NCI-H2107 treated with DMSO at 0.1 percent for 48 hours (cell line): ENCODE data around the gene TREML2.

Source experiments
- DNase-seq: peaks from one replicate; lab custom pipeline; 2025; ENCODE audit not compliant: unreplicated experiment; lab: John Stamatoyannopoulos, UW

The TREML2 gene

DNA sequence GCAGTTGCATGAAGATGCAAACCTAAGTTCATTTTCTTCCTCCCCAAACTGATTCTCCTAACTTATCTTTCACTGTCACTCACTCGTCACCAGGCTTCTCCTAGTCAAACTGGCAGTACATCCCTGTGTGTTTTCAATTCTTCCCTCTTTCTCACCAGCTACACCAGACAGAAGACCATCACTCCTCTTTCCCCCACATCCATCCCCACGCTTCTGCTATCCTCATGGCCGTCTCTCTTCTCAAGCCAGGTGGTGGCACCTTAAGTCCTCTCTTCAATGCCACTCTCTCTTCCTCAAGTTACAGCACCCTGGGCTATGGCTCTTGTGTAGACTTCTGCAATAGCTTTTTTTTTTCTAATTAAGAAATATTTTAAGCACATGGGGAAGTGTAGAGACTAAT, 23.7 kb downstream of the TREML2 start:
- DNase-seq, result no peak

DNA sequence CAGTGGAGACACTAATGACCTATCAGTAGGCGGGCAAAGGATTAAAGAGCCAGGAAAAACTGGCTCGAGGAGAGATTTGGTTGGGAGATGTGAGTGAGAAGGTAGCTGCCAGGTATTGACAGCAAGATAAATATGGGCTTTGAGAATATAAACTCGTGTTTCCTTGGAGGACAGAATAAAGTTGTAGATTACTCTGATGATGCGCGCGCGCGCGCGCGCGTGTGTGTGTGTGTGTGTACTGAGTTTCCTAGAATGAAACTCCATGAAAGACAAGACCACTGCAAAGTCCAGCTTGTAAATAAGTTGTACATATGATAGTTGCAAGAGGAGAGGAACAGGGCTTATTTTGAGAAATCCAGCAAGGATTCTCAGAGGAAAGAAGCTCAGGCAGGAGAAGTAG, 24.8 kb downstream of the TREML2 start:
- no peak for DNase-seq

DNA sequence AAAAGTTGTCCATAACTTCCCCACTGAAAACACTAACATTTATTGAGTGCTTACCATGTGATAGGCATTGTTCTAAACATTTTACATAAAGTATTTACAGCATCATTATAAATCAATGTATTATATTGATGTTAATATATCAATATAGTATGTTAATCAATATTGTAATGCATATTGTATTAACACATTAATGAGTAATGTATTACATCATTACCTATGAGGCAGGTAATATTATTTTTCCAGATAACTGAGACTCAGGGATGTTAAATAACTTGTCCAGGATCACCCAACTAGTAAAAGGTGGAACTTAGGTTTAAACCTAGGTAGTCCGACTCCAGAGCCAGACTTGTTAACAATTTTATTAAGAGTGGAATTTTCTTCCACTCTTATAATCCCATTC, 25.9 kb downstream of the TREML2 start:
- no peak for DNase-seq

DNA sequence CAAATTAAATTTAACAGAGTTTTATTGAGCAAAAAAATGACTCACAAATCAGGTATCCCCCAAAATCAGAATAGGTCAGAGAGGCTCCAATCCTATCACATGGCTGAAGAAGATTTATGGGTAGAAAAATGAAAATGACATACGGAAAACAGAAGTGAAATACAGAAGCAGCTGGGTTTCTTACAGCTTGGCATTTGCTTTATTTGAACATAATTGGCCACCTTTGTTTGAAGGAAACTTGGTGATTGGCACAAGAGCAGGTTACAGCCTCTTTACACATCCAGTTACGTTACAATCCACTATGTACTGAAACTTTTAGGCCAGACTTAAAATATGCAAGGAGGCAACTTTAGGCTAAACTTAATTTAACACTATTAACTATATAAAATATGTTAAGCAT, 26.3 kb downstream of the TREML2 start:
- DNase-seq, result no peak

DNA sequence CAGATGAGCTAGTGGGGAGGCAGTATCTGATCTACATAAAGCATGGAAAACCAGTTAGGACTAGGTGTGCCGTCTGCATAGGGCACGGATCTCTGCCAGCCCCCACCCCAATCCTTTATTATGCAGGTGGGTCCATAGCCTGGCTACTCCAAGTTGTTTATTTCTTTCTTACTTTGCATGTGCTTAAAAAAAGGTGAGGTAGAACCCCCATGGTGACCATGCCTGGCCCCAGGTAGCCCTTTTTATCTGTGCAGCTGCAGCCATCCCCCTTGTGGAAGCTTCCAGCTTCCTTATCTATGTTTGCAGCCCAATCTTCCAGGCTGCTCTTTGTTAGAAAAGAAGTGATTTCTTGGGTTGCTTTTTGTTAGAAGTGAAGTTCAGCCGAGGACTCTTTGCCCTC, 29.0 kb downstream of the TREML2 start:
- DNase-seq, result no peak

DNA sequence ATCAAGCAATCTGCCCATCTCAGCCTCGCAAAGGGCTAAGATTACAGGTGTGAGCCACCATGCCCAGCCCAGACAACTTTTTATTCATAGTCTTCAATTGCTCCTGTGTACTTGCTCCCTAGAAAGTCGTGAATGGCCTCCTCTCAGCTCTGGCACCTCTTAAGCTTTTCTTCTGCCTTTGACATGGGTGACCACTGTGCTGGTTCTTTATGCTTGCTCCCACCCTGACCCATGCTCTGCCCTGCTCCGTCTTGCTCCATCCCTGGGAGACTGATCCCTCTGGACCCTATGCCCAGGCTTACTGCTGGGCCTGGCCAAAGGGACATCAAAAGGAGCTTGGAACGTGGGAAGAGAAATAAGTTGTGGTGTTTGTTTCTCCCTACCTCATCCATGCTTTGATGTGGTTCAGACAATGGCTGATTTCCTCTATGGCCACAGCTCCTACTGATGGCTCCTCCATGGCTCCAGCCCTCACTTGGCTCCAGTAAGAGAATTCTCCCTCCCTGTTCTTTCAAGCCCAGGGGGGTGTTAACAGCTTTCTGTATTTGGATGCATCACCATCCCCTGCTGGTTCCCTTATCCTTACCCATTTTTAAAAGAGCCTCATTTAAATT, 30.3 kb downstream of the TREML2 start:
- no peak for DNase-seq

DNA sequence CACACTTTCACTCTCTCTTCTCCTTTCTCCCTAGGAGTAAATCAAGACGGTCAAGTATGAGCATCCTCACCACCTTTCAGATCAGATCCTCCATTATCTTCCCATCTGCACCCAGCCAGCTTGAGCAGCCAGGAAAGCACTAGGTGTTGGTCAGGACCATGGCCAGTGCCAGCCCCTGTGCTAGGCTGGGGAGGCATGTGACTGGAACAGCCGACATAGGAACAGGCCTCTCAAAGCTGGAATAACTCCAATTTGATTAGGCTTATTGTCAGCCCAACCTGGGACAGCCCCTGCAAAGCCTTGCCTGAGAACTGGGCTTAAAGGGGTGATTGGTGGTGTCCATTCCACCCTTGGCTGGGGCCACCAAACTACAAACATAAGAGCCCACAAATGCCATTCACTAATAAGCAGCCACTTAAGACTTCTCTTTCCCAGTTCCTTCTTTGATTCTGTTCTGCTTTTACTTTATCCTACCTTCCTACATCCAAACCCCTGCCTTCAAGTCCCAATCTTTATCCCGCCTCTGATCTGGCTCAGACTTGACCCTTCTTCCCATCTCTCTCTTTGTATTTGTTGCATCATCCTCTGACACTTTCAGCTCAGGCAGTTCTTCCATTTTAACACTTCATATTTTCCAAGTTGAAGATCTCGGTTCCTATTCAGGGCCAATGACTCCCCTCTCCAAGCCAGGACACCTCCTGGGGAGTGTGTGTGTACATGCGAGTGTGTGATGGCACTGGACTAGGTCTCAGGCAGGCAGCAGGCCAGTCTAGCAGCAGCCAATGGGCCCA, 33.6 kb downstream of the TREML2 start:
- no peak for DNase-seq

DNA sequence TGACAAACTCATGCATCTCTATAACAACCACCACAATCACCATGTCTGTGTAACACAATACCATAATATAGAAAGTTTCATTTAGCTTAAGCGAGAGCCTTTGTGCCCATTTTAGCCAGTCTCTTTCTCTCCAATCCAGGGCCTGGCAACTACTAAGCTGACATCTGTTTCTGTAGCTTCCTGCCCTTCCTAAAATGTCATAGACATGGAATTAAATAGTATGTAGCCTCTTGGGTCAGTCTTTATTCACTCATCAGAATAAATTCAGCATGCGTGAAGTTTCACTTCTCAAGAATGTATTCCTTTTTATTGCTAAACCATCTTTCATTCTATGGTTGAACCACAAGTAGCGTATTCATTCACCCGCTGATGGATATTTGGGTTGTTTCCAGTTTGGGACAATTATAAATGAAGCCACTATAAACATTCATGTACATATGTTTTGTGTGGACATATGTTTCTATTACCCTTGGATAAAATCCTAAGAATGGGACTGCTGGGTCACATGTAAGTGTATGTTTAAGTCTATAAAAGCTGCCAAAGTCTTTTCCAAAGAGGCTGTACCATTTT, 36.3 kb downstream of the TREML2 start:
- DNase-seq, result no peak

DNA sequence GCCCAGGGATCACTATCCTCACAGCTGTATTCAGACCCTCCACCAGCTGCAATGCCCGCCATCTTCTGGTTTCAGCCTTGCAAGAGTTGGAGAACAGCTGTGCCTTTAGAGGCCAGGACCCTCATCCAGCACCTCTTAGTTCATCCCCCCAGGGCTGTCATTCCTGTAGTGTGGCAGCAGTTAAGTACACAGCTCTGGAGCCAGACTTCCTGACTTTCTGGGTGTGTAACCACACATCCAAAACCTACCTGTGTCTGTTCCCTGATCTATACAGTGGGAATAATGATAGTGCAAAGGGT, 37.6 kb downstream of the TREML2 start:
- no peak for DNase-seq

DNA sequence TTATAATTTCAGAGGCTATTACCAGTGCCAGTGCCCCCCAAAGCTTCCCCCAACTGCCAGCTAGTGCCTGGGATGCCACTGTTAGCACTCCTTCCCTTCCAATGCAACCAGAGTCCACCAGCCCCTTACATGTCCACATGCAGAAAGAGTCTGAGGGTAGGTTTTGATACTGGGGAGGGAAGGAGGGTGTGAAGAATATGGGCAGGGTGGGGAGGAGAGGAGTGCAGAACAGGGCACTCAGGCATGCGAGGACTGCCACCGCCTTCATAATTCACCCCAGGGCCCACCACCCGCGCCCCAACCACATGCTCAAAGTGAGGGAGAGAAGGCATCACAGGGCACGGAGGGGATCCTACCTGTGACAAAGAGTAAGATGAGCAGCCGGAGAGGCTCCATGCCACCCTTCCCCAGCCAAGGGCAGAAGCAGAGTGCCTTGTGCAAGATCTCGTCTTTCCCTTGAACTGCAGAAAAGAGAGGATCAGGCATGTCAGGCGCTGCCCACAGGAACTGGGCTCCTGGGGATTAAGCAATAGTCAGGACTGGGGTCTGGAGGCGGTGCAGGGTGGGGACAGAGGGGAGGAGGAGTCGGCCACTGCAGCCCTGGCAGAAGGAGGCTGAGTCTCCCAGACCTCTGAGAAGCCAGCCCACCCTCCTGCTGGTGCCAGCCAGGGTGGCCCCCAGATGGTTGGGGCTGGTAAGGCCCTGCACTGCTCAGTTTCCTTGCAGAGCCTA, 38.1 kb downstream of the TREML2 start, which contains the start of gene TREM2:
TSS of gene TREM2 (minus strand) at position 430 of the 732 bp plus-strand sequence. CDS start at position 396, 34 bp downstream.
- no peak for DNase-seq

DNA sequence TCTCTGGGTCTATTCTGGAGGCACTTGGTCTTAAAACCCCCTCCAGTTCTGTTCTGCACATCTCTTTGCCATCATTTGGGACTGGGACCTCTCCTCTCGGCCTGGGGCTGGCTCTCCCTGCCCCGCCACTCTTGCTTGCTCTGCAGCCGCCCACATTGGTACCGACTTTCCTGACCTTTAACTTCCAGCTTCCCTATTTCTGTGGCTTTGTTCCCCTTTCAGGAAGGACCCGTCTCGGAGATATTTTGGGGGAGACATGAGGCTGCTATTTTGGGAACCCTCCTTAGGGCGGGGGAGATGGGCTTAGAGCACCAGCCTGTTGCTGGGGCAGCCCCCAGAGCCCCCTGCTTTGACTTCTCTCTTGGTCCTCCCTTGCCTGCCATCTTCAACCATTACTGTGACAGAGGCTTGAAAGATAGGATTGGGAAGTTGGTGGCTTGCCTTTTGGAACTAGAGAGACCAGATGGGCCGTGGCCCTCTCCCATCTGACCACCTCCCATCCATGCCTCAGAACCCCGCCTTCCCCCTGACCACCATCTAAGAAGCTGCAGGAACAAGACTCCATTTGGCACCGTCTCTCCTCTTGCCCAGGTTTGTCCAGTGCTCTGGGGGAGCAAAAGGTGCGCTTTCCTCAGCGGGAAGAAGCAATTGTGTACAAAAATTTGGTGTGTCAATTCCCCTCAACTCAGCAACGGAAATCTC, 38.9 kb downstream of the TREML2 start:
- DNase-seq, result no peak

DNA sequence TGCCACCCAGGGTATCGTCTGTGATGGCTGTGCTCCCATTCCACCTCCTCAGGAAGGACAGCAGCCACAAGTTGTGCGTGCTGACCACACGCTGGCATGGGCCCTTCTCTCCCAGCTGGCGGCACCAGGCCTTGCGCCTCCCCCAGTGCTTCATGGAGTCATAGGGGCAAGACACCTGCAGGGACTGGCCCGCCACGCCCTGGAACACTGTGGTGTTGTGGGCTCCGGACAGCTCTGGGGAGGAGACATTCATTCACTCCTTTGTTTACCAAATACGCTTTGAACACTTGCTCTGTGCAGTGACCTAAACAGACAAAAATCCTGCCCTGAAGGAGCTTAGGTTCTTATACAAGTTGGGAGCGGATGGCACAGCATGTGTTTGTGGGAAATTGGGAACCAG, 39.6 kb downstream of the TREML2 start:
- no peak for DNase-seq

DNA sequence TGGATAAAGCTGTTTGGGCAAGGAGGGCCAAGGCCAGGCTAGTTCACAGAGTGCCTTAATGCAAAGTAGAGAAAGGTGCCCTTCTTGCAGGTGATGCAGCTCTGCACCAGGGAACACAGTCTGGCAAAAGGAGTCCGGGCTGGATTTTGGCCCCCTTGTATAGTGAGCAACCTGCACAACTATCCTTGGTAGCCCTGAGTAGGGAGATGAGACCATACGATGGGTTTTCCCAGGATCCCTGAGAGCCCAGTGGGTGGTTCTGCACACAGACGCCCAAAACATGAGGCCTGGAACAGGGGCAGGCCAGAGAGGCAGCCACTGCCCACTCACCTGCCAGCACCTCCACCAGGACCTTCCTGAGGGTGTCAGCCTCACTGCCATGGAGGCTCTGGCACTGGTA, 40.0 kb downstream of the TREML2 start:
- DNase-seq, result no peak

DNA sequence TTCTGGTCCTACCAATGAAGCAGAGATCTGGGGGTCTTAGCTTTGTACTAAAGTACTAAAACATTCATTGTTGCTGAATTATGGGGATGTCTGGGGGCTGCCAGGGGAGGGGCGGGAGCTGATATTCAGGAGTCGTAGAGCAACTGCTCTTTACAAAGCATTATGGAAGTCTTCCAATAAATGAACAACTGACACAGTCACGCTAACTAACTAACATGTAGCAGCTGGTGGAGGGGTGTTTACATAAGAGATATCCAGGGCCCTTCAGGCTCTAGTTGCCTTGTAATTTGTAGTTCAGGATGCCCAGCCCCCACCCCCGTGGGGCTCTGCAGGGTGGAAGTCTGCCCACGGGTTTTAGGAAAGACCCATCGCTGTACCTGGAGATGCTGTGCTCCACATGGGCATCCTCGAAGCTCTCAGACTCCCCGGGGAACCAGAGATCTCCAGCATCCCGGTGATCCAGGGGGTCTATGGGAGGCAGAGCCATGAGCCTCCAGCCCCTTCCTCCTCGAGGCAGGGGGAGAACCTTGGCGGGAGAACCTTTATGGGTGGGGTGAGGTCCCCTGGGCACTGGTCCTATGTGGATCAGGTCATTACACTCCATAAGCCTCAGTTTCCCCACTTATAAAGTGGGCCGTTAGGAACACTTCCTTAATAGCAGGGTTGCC, 41.4 kb downstream of the TREML2 start:
- no peak for DNase-seq

DNA sequence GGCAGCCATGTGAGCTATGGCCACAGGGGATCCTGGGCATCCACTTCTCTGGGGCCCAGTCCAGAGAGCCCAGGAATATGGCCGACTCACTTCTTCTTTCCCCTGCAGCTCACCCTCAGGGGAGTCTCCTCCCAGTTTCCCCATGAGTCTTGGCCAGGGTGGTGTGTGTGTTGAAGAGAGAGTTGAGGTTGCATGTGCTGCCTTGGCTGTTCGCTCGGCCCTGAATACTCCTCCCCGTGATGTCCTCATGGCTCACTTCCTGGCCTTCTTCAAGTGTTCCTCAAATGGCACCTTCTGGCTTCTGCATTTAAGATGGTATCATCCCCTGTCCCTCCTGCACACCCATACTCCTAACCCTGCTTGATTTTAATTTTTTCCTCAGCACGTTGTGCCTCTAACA, 43.6 kb downstream of the TREML2 start:
- no peak for DNase-seq

DNA sequence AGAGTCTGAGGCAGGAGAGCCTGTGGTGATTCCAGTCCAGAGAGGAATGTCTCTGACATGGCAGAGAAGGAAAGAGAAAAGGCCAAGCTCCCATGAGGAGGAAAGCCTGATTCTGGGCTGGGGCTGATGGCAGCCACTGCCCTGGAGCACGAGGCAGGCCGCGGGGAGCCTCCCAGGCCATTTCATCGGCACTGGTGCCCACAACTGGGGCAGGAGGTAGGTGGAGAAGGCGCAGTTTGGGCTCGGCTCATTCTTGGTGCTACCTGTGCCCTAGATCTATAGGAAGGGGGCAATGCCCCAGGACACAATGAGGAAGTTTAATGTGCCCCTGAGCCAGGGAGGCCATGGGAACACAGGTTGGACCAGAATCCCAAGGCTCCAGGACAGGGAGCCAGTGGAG, 44.2 kb downstream of the TREML2 start:
- no peak for DNase-seq

DNA sequence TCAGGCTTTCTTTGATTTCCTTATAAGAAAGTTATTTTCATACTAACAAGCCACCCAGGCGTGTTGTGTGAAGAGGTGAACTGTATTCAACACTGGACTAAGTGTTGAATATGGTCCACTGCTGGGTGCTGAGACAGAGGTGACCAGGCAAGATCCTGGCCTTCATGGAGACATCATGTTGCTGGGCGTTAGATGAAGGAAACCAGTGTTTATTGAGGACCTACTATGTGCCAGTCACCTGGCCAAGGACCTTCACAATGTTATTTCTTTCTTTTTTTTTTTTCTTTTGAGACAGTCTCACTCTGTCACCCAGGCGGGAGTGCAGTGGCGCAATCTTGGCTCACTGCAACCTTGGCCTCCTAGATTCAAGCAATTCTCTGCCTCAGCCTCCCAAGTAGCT, 44.9 kb downstream of the TREML2 start:
- no peak for DNase-seq

DNA sequence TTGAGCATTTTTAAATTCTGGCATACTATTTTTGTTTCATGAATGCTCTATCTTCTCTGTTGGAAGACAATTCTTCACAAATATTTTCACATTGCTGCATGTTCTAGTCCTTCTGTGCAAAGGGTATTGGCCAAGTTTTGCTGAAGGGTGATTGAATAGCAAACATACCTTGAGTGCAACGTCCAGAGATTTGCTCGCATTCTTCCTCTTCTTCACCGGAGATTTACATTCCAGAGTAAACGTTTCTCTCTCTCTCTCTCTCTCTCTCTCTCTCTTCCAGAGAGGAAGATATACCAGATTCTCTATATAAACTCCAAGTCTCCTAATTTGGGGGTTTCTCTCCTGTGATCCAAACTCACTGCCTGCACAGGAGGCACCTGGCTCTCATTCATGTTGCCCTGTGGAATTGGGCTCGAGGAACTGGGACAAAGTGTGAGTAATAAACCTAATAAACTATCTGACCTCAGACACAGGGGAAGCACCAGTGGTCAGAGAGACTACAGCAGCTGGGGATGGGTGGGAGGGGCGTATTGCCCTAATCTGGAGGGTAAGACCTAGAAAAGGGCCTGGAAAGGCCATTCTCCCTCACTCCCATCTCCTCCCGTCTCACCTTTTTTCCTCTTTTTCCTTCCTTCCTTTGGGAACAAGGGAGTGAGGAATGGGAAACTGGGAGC, 45.7 kb downstream of the TREML2 start:
- no peak for DNase-seq

DNA sequence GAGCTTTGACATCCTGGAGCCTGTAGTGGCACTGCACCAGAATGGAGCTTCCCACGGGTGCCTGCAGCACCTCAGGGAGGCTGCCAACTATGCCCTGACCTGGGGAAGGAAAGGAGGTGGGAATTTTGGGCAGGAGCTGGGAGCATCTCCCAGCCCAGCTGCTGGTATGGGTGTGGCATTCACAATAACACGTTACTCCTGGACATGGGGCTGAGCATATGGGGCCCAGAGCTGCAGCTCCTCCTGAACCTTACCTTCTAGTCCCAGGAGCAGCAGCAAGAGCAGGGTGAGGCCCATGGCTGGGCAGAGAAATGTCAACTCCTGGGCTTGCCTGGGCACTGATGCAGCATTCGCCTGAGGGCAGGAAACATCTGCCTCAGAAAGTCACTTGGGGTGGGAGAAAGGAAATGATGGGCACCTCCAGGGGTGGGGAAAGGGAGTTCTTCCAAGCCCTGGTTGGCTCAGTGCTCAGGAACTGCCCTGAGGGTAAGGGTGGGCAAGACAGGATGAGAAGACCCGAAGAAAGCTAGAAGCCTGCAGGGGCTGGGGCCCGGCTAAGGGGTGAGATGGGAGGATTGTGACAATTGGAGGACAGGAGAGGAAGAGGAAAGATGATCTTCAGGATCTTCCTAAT, 46.8 kb downstream of the TREML2 start, which contains the start of gene TREML1:
TSS of gene TREML1 (minus strand) at position 356 of the 634 bp plus-strand sequence. CDS start at position 297, 59 bp downstream.
- DNase-seq, result no peak

DNA sequence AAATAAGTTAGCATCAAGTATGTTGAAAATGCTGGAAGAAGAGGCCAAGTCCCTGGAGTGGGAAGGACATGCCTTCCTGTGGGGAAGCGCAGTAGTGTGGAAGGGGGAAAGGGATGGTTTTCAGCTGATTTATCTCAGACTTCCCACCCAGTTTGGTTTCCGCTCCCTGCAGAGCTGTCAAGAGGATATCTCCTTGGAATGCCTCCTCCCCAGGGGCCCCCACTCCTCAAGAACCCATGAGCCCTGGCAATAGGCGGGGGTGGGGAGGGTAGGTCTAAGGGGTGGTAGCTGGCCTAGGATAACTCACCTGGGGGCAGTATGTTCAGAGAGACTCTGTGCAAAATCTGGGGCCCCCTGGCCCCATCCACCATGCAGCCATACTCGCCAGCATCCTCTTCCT, 47.5 kb downstream of the TREML2 start:
- no peak for DNase-seq
